ENCODE measurements around the gene TMEM186.
"Not testable (repeated sequence)": the region's sequence is repeated elsewhere in the genome, so short reads cannot be mapped to it uniquely, and the experiment has no call there.

Gene TMEM186

GRCh38 chr16:8812162-8812843 lies 14.9 kb upstream of the TMEM186 start:
- no peak for DNase-seq (ENCODE audit: low read depth, low spot score)

DNA sequence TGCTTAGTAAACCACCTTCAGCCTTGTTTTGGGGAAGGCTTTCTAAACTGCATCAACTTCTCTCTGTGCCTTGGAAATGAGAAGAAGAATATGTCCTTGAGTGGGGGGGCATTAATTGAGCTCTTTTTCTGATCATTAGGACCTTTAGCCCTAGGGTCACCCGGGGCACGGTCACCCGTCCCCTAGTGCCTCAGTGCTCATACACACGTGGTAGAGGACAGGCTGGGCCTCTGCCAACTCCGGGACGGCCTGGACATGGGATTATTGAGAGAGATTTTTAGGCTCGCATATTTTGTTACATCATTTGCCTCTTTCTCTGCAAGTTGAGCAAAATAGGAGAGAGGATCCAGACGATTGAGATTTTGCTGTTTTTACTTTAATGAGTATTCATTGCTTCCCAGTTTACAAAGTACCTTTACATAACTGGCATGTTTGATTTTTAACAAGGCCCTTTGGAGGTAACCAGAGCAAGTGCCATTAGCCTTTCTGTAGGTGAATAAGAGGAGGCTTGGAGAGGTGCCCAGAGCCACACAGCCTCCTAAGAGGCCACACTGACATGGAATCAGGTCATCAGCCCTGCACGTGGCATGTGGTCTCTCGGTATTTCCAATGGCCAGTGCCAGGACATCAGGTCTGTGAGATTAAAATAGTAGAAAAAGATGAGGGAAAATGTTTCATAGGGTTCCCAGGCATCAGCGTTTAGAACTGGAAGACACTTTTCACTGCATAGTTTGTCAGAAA lies 11.3 kb upstream of the TMEM186 start:
- DNase-seq (ENCODE audit: low read depth, low spot score) = no peak

DNA sequence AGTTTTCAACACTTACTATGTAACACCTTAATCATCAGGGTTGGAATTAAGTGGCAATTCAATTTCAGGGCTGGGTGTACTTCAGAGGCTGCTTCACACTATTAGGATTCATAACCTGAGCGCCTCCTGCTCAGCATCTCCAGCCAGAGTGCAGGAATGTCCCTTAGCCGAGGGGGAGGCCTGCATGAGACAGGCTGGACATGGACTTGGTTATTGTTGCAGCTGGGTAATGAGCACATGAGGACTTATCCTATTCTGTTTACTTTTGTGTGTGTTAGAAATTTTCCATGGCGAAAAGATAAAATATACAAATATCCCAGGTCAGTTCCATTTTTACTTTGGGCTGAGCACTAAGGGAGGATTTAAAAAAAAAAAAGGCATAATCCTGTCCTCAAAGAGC lies 10.6 kb upstream of the TMEM186 start:
- no peak for DNase-seq (ENCODE audit: low read depth, low spot score)

GRCh38 chr16:8807189-8807588 lies 9.8 kb upstream of the TMEM186 start:
- DNase-seq (ENCODE audit: low read depth, low spot score) = no peak

DNA sequence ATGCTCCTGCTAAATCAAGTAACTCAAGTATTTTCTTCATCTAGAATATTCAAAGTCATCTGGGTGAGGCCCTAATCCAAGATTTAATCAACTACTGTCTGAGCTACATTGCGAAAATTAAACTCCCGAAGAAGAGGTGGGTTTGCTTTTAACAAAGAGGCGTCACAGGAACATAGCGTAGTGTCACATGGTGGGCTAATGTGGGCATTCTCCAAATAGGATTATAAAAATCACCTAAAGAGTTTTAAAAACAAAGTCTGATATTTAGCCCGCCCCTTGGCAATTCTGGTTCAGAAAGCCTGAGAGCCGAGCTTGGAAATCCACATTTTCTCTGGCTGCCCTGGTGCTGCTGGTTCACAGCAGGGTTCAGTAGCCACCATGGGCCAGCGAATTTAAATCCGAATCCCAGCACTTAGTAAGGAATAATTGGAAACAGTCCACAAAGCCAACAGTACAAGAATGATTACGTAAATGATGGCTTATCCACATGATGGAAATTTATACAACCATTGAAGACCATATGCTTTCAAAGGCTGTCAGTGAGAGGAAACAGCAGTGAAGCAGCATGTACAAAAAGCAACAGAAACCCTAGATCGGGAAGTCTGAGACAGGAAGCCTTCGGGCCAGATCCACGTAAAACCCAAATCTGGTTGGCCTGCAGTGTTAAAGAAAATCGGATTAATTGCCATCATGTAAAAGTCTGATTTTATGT lies 9.0 kb upstream of the TMEM186 start:
- no peak for DNase-seq (ENCODE audit: low read depth, low spot score)

- DNase-seq (ENCODE audit: low read depth, low spot score) = no peak
Measured at GRCh38 chr16:8804313-8804712, 6.9 kb upstream of the TMEM186 start.

DNA sequence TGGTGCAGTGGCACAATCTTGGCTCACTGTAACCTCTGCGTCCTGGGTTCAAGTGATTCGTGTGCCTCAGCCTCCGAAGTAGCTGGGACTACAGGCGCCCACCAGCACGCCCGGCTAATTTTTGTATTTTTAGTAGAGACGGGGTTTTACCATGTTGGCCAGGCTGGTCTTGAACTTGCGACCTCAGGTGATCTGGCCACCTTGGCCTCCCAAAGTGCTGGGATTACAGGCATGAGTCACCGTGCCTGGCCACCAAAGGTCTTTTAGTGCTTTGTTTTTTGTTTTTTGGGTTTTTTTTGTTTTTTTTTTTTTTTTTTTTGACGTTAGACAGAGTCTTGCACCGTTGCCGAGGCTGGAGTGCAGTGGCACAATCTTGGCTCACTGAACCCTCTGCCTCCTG lies 6.3 kb upstream of the TMEM186 start:
- not testable (repeated sequence) for DNase-seq (ENCODE audit: low read depth, low spot score)

GRCh38 chr16:8801701-8802100 lies 4.3 kb upstream of the TMEM186 start:
- no peak for DNase-seq (ENCODE audit: low read depth, low spot score)

GRCh38 chr16:8798535-8799157 lies 1.2 kb upstream of the TMEM186 start:
- no peak for DNase-seq (ENCODE audit: low read depth, low spot score)

- DNase-seq (ENCODE audit: low read depth, low spot score) = no peak
Measured at GRCh38 chr16:8798174-8798527, 712 bp upstream of the TMEM186 start.

DNA sequence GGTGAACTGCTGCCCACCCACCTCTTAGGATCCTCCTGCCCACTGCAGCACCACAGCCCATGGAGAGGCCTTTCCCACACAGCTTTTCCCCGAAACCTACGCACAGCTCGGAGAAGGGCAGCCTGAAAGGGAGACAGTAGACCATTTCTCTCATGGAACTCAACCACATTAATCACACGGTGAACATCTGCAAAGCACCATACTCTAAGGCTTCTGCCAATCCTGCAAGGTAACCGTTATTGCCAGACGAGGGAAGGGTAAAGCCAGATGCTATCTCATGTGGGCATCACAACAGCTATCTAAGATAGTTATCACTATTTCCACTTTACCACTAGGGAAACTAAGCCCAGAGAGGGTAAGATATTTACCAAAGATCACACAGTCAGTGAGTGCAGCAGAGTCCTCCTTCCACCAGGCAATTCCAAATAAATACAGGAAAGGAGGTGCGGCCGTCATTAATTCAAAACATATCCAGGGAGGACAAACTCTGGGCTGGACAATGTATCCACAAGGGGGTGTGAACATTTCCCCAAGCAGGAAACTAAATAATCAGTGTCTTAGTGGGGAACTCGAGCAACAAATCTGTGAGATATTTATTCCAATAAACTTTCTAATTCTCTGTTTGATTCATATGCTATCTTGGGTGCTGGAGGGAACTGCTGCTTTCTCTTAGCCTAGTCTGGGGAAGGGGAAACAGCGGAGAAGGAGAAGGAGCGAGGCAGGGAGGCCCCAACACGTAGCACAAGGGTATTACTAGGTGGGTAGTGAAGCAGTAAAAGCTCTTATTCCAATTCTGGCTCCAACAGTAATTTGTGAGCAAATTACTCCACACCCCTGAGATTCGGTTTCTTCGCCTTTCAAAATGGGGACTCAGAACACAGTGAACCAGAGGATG lies 723 bp downstream of the TMEM186 start:
- no peak for DNase-seq (ENCODE audit: low read depth, low spot score)

DNA sequence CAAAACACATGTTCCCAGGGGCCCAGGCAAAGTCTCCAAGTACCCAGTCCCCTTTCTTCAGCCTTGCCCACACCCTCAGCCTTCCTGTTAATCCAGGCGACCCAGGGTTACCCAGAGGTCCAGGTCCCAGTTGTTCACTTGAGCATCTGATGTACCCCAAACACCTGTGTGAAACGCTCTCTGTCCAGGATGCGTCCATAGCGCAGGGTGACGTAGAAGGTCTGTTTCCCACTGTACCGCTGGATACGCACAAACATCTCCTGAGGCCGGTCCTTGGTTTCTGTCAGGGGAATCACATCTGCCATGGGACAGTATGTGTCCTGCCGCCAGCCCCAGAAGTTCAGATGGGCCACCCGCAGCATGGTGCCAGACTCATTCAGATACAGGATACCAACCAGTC lies 1.6 kb downstream of the TMEM186 start:
- DNase-seq (ENCODE audit: low read depth, low spot score) = no peak

- DNase-seq (ENCODE audit: low read depth, low spot score) = no peak
Measured at GRCh38 chr16:8795091-8795490, 2.3 kb downstream of the TMEM186 start.

DNA sequence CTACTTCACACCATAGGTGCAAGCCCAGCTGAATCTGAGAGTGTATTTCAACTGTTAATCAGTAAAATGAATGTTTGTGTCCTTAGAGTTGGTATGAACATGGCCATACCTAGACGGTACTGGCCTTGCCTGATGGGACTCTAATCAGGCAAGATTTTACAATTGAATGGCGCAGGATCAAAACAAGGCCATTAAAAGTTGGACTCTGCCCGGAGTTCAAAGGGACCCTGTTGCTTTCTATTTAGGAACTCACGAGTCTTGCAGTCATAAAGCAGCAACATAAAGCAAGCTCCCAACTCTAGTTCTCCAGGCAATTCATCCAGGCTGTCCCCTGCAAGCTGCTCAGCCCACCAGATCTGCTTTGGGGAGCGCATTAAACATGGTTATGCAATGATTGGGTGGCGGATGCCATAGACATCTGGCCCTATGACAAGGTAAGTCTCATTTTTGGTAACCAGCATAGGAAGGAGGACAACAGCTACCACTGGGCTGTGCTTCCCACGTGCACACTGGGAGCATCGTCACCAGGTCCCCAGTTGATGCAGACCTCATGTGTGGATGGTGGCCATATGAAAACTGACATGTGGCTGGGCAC lies 8.8 kb downstream of the TMEM186 start:
- no peak for DNase-seq (ENCODE audit: low read depth, low spot score)

DNA sequence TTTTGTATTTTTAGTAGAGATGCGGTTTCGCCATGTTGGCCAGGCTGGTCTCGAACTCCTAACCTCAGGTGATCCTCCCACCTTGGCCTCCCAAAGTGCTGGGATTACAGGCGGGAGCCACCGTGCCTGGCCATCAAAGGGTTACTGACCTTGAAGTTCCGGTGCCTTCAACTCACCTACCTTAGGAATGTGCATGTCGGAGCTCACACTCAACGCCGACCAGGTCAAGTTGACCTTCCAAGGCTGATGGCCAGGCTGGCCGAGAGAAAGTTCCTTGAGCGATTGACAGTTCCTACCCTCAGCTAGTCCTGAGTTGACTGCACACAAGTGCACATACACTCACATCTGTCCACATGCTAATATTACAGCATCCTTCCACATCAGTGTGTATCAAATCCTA lies 11.1 kb downstream of the TMEM186 start:
- not testable (repeated sequence) for DNase-seq (ENCODE audit: low read depth, low spot score)

DNA sequence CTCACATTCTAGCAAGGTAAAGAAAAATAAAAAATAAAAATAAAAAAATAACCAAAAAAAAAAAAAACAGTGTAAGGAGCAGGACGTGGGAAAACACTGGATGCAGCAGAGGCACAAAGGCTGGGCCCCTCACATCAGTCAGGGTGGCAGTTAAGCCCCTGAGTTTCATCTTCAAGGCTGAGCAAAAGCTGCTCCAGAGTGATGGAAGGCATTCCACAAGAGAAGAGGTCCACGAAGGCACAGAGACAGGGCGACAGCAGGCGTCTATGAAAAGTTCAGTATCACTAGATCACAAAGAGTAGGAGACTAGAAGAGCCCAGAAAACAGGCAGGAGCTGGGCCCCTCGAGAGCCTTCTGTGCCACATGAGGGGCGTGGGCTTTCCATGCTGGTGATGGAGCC lies 12.0 kb downstream of the TMEM186 start:
- no peak for DNase-seq (ENCODE audit: low read depth, low spot score)

GRCh38 chr16:8782673-8783072 lies 14.8 kb downstream of the TMEM186 start:
- no peak for DNase-seq (ENCODE audit: low read depth, low spot score)

GRCh38 chr16:8781797-8782196 lies 15.6 kb downstream of the TMEM186 start:
- DNase-seq (ENCODE audit: low read depth, low spot score) = no peak

DNA sequence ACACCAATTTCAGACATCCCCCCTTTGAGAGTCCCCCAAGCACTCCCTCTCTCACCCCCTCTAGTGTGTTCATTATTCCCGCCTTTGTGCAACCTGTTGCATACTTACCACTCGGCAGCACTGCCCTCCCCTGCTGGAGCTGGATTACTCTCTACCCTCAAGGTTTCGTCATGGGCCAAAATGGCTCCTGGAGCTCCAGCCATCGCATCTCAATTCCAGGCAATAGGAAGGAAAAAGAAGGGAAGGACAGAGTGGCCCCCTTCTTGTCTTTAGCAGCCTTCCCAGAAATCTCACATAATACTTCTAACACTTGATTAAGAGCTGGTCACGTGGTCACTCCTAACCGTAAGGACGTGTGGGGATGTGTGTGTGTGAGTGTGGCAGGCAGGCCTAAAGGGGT lies 20.2 kb downstream of the TMEM186 start:
- DNase-seq (ENCODE audit: low read depth, low spot score) = no peak

GRCh38 chr16:8776129-8776584 lies 21.3 kb downstream of the TMEM186 start:
- no peak for DNase-seq (ENCODE audit: low read depth, low spot score)

DNA sequence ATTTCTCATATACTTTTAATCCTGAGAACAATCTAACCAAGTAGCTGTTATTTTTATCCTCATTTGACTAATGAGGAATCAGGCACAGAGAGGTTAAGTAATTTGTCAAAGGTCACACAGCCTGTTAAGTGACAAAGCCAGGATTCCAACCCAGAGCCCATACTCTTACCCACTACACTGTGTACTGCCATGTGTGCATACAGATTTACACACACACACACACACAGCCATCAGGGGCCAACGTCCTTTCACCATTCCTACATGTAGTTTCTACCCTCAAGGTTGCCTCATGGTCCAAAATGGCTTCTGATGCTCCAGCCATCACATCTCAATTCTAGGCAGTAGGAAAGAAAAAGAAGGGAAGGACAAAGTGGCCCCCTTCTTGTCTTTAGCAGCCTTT lies 22.1 kb downstream of the TMEM186 start:
- no peak for DNase-seq (ENCODE audit: low read depth, low spot score)
